ENCODE data around the gene CABP7.
A peak's percentile ranks its signal among the peaks of the same experiment; 100 is the strongest.

Gene CABP7

DNA sequence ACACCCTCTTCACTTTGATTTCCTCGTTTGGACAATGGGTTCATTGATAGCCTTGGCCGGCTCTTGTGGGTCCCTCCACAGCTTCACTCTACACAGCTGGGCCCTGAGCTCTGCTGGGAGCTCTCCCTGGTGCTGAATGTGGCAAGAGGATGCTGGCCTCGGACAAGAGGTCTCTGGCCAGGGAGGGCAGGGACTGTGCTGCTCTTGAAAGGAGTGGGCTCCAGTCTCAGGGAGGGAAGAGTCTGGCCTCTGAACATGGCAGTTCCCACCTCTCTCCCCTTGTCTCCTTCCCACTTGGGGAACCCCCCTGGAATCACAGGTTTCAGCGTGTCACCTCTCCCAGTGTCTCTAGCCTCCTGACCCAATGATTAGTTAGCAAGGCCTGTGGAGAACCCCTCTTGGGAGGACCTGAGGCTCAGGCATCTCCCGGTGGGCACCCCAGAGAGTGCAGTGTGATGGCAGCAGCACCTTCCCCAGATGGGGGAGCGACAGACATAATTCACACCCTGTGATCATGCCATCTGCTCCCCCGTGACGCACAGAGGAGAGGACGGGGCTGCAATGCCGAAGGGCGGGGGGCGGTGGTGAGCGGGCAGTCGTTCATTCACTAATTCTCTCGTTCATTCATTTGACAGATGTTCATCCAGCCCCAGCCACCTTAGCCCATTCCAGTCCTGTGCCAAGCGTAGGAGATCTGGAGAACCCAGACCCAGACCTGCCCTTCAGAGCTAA is 2.8 kb upstream of the CABP7 start:
- no peak for DNase-seq (ENCODE audit: insufficient read length)
- FAIRE-seq = no peak

DNA sequence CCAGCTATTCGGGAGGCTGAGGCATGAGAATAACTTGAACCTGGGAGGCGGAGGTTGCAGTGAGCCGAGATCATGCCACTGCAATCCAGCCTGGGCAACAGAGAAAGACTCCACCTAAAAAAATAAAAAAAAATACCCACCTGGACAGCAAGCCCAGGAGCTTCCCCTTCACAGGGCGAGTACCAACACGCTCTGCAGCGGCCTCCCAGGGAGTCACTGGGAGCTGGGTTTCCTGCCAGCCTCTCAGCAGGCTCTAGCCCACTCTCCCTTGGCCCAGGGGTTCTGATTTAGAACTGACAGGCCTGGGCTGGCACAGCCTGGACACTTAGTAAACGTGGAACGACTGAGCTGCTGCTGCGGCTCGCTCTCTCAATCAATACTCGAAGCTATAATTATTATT is 2.0 kb upstream of the CABP7 start:
- no peak for DNase-seq (ENCODE audit: insufficient read length)
- TF ChIP-seq POLR2A (IDR thresholded peaks at IDR 0.05; ENCODE audit: low read depth, low read length) = no peak
- no peak for TF ChIP-seq TAF1 (IDR thresholded peaks at IDR 0.05; ENCODE audit: borderline replicate concordance, low read depth, low read length)
- TF ChIP-seq POLR2AphosphoS5 (IDR thresholded peaks at IDR 0.05; ENCODE audit: low read depth, low read length) = no peak
- FAIRE-seq = no peak

More for the DNA sequence above, 2.8 kb upstream of the CABP7 start:
- no peak for TF ChIP-seq TAF1 (IDR thresholded peaks at IDR 0.05; ENCODE audit: borderline replicate concordance, low read depth, low read length)
- no peak for TF ChIP-seq POLR2A (IDR thresholded peaks at IDR 0.05; ENCODE audit: low read depth, low read length)
- TF ChIP-seq POLR2AphosphoS5 (IDR thresholded peaks at IDR 0.05; ENCODE audit: low read depth, low read length) = no peak

DNA sequence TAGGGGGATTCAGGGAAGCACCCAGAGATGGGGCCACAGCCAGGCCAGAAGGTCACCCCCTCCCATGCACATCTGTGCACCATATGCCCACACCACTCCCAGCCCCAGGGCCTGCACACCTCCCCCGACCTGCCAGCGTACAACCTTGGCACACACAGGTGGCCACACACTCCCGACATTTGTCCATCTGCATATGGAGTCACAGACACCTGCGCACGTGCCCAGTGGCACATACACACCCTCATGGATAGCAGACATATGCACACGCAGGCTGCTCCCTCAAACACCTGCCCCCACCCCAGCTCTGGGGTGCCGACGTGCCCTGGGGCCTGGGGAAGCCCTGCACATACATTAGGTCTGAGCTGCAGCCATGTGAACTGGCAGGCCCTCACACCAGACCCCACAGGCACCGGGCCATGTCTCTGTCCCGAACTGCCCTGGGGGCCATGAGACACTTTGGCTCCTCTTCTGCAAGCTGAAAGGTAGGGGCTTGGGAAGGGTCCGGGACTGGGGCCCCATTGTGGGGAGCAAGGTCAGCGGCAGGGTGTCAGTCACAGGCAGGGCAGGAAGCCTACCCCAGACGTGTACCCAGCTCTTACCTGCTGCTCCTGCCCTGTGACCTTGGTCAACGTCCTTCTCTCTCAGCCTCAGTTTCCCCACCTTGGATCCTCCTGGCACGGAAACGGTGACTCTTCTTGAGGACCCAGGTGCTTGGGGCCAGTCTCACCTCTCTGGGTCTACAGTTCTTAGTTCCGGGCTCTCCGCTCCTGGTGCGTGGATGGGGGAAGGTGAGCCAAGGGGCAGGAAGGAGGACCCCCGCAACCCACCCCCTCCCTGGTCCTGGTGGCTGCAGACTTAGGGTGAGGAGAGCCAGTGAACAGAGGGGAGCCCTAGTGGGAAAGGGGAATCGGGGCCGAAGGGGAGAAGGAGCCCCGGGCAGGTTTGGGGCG is 579 bp upstream of the CABP7 start:
- no peak for TF ChIP-seq TAF1 (IDR thresholded peaks at IDR 0.05; ENCODE audit: borderline replicate concordance, low read depth, low read length)
- no peak for TF ChIP-seq POLR2A (IDR thresholded peaks at IDR 0.05; ENCODE audit: low read depth, low read length)
- TF ChIP-seq POLR2AphosphoS5 (IDR thresholded peaks at IDR 0.05; ENCODE audit: low read depth, low read length) = no peak
- FAIRE-seq (no peak), DNase-seq (ENCODE audit: insufficient read length) (no peak)

DNA sequence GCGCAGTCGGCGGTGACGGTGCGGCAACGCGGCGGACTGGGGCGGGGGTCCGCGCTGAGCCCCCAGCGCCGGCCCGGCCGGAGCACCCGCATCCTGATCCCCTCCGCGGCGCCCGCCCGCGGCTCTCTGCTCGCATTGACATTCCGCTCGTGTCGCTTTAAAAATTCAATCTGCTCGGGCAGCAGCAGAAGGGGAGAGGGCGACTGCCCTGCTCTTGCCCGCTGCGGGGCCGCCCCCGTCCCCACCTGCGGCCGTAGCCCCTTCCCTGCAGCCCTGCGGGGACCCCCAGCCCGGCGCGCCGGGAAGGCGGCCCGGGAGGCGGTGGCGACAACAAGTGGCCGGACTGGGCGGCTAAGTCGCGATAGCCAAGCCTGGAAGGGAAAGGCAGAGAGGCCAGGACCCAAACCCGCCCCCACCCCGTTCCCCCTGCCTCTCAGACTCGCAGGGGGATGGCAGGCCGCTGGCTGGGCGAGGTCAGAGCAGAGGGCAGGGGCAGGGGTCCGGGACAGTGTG is 1.1 kb downstream of the CABP7 start:
- no peak for DNase-seq (ENCODE audit: insufficient read length)
- TF ChIP-seq POLR2AphosphoS5 (IDR thresholded peaks at IDR 0.05; ENCODE audit: low read depth, low read length) (no peak), TAF1 (IDR thresholded peaks at IDR 0.05; ENCODE audit: borderline replicate concordance, low read depth, low read length) (no peak), POLR2A (IDR thresholded peaks at IDR 0.05; ENCODE audit: low read depth, low read length) (no peak)

DNA sequence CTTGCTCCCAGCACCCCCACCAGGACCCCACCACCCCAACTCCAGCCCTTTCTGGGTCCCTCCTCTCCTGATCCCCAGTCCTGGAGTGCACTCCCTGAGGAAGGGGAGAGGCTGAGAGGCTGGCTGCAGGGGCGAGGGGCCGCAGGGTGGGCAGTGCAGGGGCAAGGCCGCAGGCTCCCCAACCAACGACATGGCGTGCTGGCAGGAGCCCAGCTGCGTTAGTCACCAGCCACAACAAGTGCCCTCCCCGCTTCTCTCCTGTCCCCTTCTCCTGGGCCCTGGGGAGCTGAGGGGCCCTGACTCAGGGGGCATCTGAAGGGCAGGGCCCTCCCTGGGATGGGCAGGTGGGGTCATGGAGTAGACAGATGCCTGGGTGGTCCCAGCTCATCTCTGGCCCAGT is 2.3 kb downstream of the CABP7 start:
- no peak for FAIRE-seq
- no peak for DNase-seq (ENCODE audit: insufficient read length)
- no peak for TF ChIP-seq TAF1 (IDR thresholded peaks at IDR 0.05; ENCODE audit: borderline replicate concordance, low read depth, low read length)
- no peak for TF ChIP-seq POLR2A (IDR thresholded peaks at IDR 0.05; ENCODE audit: low read depth, low read length)
- TF ChIP-seq POLR2AphosphoS5 (IDR thresholded peaks at IDR 0.05; ENCODE audit: low read depth, low read length) = no peak

More for the DNA sequence above, 1.1 kb downstream of the CABP7 start:
- no peak for FAIRE-seq

DNA sequence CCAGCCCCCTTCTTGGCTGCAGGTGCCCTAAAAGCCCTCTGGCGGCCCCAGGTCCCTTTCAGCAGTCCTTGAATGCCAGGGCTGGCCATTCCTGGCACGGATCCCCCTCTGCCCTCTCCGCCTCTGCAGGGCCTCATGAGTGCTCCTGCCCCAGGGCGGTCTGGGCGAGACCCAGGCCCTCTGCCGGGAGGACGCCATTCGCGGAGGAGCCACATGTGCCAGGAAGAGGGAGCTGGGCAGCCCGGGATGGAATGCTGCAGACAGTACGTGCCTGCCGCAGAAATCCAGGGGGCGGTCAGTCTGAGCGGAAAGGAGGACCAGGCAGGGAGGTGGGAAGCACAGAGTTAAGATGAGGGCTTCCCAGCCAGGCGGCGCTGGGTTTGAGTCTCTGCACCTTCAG is 2.8 kb downstream of the CABP7 start:
- TF ChIP-seq TAF1 (IDR thresholded peaks at IDR 0.05; ENCODE audit: borderline replicate concordance, low read depth, low read length) (no peak), POLR2A (IDR thresholded peaks at IDR 0.05; ENCODE audit: low read depth, low read length) (no peak), POLR2AphosphoS5 (IDR thresholded peaks at IDR 0.05; ENCODE audit: low read depth, low read length) (no peak)
- DNase-seq (ENCODE audit: insufficient read length) (no peak), FAIRE-seq (no peak)

DNA sequence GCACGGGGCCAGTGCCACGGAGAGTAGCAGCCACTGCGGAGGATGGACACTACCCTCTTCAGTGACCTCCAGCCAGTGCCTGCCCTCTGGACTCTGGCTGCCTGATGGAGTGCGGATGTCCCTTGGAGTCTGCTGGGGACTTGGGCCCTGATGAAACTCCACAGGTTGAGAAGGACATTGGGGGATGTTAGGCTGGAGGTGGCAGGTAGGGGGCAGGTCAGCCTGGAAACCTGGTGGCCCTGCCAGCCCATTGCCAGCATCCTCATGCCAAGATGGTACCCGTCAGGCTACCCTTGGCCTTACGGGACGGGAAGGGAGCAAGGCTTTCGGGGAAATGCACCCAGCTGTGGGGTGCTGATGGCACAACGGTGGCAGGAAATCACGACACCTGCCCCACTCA is 4.0 kb downstream of the CABP7 start:
- no peak for FAIRE-seq

DNA sequence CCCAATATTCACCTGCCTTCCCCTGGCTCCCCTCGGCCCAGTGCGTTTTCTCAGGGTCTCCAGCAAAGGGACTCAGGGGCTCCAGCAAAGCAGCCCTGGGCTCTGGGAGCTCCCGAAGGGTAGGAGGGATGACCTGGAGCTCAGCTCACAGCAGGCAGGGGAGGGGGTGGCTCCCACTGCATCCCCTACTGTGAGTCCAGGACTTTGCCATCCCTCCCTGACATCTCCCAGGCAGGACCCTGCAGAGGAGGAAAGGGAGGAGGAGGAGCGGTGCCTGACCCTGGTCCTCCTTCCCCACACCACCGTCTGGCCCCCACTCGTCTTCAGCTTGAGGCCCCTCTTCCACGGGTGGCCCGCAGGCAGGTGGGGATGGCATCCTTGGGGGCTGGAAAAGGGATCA is 5.0 kb downstream of the CABP7 start:
- TF ChIP-seq TAF1 (IDR thresholded peaks at IDR 0.05; ENCODE audit: borderline replicate concordance, low read depth, low read length) (no peak), POLR2A (IDR thresholded peaks at IDR 0.05; ENCODE audit: low read depth, low read length) (no peak), POLR2AphosphoS5 (IDR thresholded peaks at IDR 0.05; ENCODE audit: low read depth, low read length) (no peak)
- DNase-seq (ENCODE audit: insufficient read length) (no peak), FAIRE-seq (no peak)

More for the DNA sequence above, 4.0 kb downstream of the CABP7 start:
- no peak for DNase-seq (ENCODE audit: insufficient read length)
- TF ChIP-seq POLR2A (IDR thresholded peaks at IDR 0.05; ENCODE audit: low read depth, low read length) (no peak), TAF1 (IDR thresholded peaks at IDR 0.05; ENCODE audit: borderline replicate concordance, low read depth, low read length) (no peak), POLR2AphosphoS5 (IDR thresholded peaks at IDR 0.05; ENCODE audit: low read depth, low read length) (no peak)

DNA sequence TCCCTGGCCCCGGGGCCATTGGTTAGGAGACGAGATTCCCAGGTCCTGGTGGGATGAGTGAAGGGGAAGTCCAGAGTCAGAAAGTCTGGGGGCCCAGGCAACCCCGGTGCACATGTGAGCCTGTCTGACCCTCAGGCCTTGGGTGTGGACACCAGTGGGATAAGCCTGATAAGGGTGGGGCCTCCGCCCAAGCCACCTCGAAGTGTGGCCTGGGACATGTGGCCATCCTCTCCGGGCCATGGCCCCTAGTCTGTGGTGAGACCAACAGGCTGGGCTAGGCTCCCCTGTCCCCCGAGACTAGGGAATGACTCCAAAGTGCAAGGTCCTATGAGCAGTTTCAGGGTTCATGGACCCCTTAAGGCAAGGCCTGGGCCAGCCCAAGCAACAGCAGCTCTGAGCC is 6.3 kb downstream of the CABP7 start:
- FAIRE-seq = no peak
- no peak for TF ChIP-seq POLR2A (IDR thresholded peaks at IDR 0.05; ENCODE audit: low read depth, low read length)
- TF ChIP-seq TAF1 (IDR thresholded peaks at IDR 0.05; ENCODE audit: borderline replicate concordance, low read depth, low read length) = no peak
- TF ChIP-seq POLR2AphosphoS5 (IDR thresholded peaks at IDR 0.05; ENCODE audit: low read depth, low read length) = no peak
- DNase-seq (ENCODE audit: insufficient read length) = no peak

DNA sequence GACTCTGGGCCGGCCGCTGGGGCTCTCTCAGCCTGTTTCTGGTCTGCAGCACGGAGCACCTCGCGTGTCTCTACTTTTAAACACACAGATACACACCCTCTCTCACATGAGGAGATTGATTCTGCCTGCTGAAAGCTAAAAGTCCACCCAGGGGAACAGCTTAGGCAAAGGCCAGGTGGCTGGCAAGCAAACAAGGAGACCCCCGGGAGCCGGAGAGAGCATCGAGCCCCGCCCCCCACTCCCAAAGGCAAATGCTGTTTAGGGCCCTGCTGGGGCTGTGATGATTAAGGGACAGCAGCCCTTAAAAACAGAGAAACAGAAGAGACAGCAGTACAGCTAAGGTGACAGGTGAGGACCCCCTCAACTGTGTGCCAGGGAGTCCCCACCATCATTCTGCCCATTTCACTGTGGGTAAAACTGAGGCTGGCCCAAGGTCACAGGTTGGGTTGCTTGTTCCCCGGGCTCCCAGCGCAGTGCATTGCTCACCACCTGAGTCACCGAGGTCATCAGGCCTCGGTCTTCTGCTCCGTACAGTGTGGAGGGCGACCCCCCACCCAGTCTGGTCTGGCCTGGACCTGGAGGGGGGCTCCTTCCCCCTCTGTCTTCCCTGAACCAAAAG is 6.8 kb downstream of the CABP7 start:
- FAIRE-seq (no peak), DNase-seq (ENCODE audit: insufficient read length) (no peak)
- TF ChIP-seq TAF1 (IDR thresholded peaks at IDR 0.05; ENCODE audit: borderline replicate concordance, low read depth, low read length) (no peak), POLR2A (IDR thresholded peaks at IDR 0.05; ENCODE audit: low read depth, low read length) (no peak), POLR2AphosphoS5 (IDR thresholded peaks at IDR 0.05; ENCODE audit: low read depth, low read length) (no peak)

DNA sequence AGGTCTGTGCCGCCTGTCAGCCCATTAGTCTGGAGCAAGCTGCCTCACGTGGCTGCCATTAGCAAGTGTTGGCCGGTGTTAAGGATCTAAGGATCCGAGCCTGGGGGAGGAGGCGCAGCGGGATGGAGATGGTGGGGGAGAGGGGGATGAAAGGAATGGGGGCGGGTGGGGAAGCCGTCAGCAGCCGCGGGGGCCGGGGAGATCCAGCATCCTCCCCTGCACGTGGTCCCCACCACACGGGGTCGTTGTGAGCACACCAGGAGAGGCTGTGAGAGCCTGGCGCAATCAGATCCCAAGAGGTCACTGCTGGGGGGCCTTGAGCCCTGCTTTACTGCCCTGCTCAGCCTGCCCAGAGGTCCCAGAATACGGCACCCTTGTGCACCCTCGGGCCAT is 7.3 kb downstream of the CABP7 start:
- TF ChIP-seq POLR2A (IDR thresholded peaks at IDR 0.05; ENCODE audit: low read depth, low read length) = no peak
- no peak for TF ChIP-seq POLR2AphosphoS5 (IDR thresholded peaks at IDR 0.05; ENCODE audit: low read depth, low read length)
- no peak for TF ChIP-seq TAF1 (IDR thresholded peaks at IDR 0.05; ENCODE audit: borderline replicate concordance, low read depth, low read length)
- DNase-seq (ENCODE audit: insufficient read length) (peak; percentile 62), FAIRE-seq (no peak)

Data from GM12892 (cell line).